SK-N-MC (cell line): ENCODE data around the gene TAPBP.

Experiments
- EZH2 ChIP-seq: fragments of 200-600 bp; sonication (generic); IDR thresholded peaks from one replicate; pipeline ENCODE4 v1.6.1; 2017; ENCODE audit warnings: antibody characterized with exemption
- FOXP2 ChIP-seq: optimal IDR thresholded peaks from 2 replicates; pipeline ENCODE3; 2011; ENCODE audit warnings: mild to moderate bottlenecking, moderate library complexity; ENCODE audit not compliant: insufficient read depth; ENCODE audit errors: extremely low read length, control extremely low read depth
- POLR2AphosphoS5 ChIP-seq: IDR thresholded peaks from 2 replicates; pipeline ENCODE4 v1.6.1; 2012; ENCODE audit warnings: mild to moderate bottlenecking, low read depth, low read length, borderline replicate concordance

DNA sequence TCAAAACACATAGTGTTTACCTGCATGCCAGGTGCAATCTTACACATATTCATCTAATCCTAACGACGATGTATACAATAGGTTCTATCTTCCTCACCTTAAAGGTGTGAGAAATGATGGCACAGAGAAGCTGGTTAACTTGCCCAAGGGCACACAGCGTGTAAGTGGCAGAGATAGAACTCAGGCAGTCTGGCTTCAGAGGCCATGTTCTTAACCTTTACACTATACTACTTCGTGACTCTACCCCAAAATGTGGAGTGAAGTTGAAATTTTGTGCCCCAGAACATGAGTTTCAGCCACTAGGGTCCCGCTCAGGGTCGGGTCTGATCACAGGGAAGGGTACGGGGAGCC is 42.8 kb downstream of the TAPBP start:
- no peak for TF ChIP-seq POLR2AphosphoS5
- TF ChIP-seq EZH2, result no peak
- no peak for TF ChIP-seq FOXP2
